Activated CD8-positive, alpha-beta T cell treated with anti-CD3 and anti-CD28 coated beads, Interleukin-2, amount 10 ng/mL, durations not matched to agents 7 days and 5 days (primary cell): ENCODE results near the gene KIDINS220. TPM values are rescaled to one million over a fixed set of nuclear protein-coding genes. Genes with fewer than 3 reads are reported as not detected.

ENCODE experiments used
- ATAC-seq: fragments of 150-1000 bp; cut with Tn5 transposase; one replicate; pipeline ENCODE4 v1.10.0; 2021; ENCODE audit warnings: moderate library complexity
- CTCF ChIA-PET: fragments of 350-600 bp; sonication (Branson Sonifier 250); formaldehyde crosslinking; loops from one replicate; lab custom pipeline; 2021; ENCODE audit warnings: antibody characterized with exemption; lab: Charles Lee
- POLR2A ChIA-PET: fragments of 350-600 bp; sonication (Branson Sonifier 250); formaldehyde crosslinking; loops from one replicate; lab custom pipeline; 2021; ENCODE audit warnings: antibody characterized with exemption; lab: Charles Lee
- DNase-seq: peaks from one replicate; pipeline ENCODE4 v3.0.0-alpha.2; 2020
- H3K27ac Mint-ChIP-seq: one replicate; pipeline ENCODE4 v1.8.0; 2021; ENCODE audit warnings: mild to moderate bottlenecking, mixed read lengths
- H3K27me3 Mint-ChIP-seq: one replicate; pipeline ENCODE4 v1.8.0; 2021; ENCODE audit warnings: low read depth, mixed read lengths
- H3K36me3 Mint-ChIP-seq: one replicate; pipeline ENCODE4 v1.8.0; 2021; ENCODE audit warnings: low read depth, mixed read lengths
- H3K4me1 Mint-ChIP-seq: one replicate; pipeline ENCODE4 v1.8.0; 2021; ENCODE audit warnings: low read depth, mixed read lengths
- H3K4me3 Mint-ChIP-seq: one replicate; pipeline ENCODE4 v1.8.0; 2021; ENCODE audit warnings: mild to moderate bottlenecking, mixed read lengths
- H3K9me3 Mint-ChIP-seq: one replicate; pipeline ENCODE4 v1.8.0; 2022; ENCODE audit warnings: mixed read lengths; ENCODE audit not compliant: insufficient read depth
- total RNA-seq, 2 experiments: library from RNA; stranded (reverse); gene quantifications; one replicate each; pipeline ENCODE4 v1.2.3, GENCODE V29; 2021

The KIDINS220 gene
- 10 to 100 TPM; 27.2 to 30.0 TPM for total RNA-seq

- DNase-seq = peak; percentile 87
- CTCF ChIA-PET = no interaction called here
- Mint-ChIP-seq H3K27ac (peak within 1 kb of the TSS; percentile 99), H3K9me3 (no peaks in the 10 kb centered on the region), H3K36me3 (no peaks in the 10 kb centered on the region), H3K4me3 (peak within 1 kb of the TSS; percentile 99), H3K4me1 (peaks cover 21% of the 10 kb centered on the region), H3K27me3 (peaks cover 4% of the 10 kb centered on the region)
- peak; percentile 93 for ATAC-seq
- POLR2A ChIA-PET = interaction anchor here (0.6 to 1.7 kb wide), 2 partner anchors 10 to 33 kb away, joined by 3 to 8 read pairs; no protein-coding TSS in a partner anchor
These were observed at the start of gene KIDINS220 for GRCh38 chr2:8836971-8837794. KIDINS220 (minus strand) TSS chr2:8837613; CDS start chr2:8827093, 10,520 bp downstream.

GRCh38 chr2:8886876-8887275 lies 49.5 kb upstream of the KIDINS220 start:
- DNase-seq (no peak), ATAC-seq (no peak)
- ChIA-PET CTCF (interaction anchor here (0.6 kb wide), 1 partner anchor 994 kb away, joined by 3 read pairs; no protein-coding TSS in a partner anchor), POLR2A (no interaction called here)
- Mint-ChIP-seq H3K9me3 (no peaks in the 10 kb centered on the region), H3K27ac (no peak overlapping the region), H3K27me3 (peaks cover 2% of the 10 kb centered on the region), H3K36me3 (no peaks in the 10 kb centered on the region), H3K4me3 (no peak overlapping the region), H3K4me1 (peaks cover 4% of the 10 kb centered on the region)

GRCh38 chr2:8886202-8886518 lies 48.7 kb upstream of the KIDINS220 start:
- ChIA-PET POLR2A (no interaction called here), CTCF (interaction anchor here (0.6 kb wide), 1 partner anchor 993 kb away, joined by 3 read pairs; no protein-coding TSS in a partner anchor)
- Mint-ChIP-seq H3K9me3 (no peaks in the 10 kb centered on the region), H3K36me3 (no peaks in the 10 kb centered on the region), H3K27ac (no peak overlapping the region), H3K4me3 (no peak overlapping the region), H3K27me3 (peaks cover 2% of the 10 kb centered on the region), H3K4me1 (peaks cover 4% of the 10 kb centered on the region)
- ATAC-seq (no peak), DNase-seq (no peak)

GRCh38 chr2:8885449-8886201 lies 48.2 kb upstream of the KIDINS220 start:
- H3K27me3 Mint-ChIP-seq = peaks cover 2% of the 10 kb centered on the region
- CTCF ChIA-PET = no interaction called here
- no peaks in the 10 kb centered on the region for H3K36me3 Mint-ChIP-seq
- H3K27ac Mint-ChIP-seq = no peak overlapping the region
- peaks cover 4% of the 10 kb centered on the region for H3K4me1 Mint-ChIP-seq
- no peak for ATAC-seq
- DNase-seq = no peak
- POLR2A ChIA-PET = no interaction called here
- no peak overlapping the region for H3K4me3 Mint-ChIP-seq
- no peaks in the 10 kb centered on the region for H3K9me3 Mint-ChIP-seq

- Mint-ChIP-seq H3K27ac (no peak overlapping the region), H3K27me3 (peaks cover 2% of the 10 kb centered on the region), H3K9me3 (no peaks in the 10 kb centered on the region), H3K4me3 (no peak overlapping the region), H3K36me3 (no peaks in the 10 kb centered on the region), H3K4me1 (peaks cover 4% of the 10 kb centered on the region)
- no peak for ATAC-seq
- ChIA-PET POLR2A (interaction anchor here (0.6 kb wide), 1 partner anchor 305 kb away, joined by 3 read pairs; no protein-coding TSS in a partner anchor), CTCF (no interaction called here)
- no peak for DNase-seq
These were observed 47.4 kb upstream of the KIDINS220 start for GRCh38 chr2:8884812-8885211.

- DNase-seq (no peak), ATAC-seq (no peak)
- no peaks in the 10 kb centered on the region for H3K9me3 Mint-ChIP-seq
- H3K36me3 Mint-ChIP-seq = no peaks in the 10 kb centered on the region
- H3K27ac Mint-ChIP-seq = no peak overlapping the region
- ChIA-PET POLR2A (no interaction called here), CTCF (interaction anchor here (0.6 to 1.1 kb wide), 2 partner anchors 9 to 231 kb away, joined by 3 to 5 read pairs; no protein-coding TSS in a partner anchor)
- H3K4me1 Mint-ChIP-seq = peaks cover 4% of the 10 kb centered on the region
- no peaks in the 10 kb centered on the region for H3K27me3 Mint-ChIP-seq
- no peak overlapping the region for H3K4me3 Mint-ChIP-seq
These were observed 44.7 kb upstream of the KIDINS220 start for GRCh38 chr2:8882094-8882493.

GRCh38 chr2:8877894-8878293 lies 40.5 kb upstream of the KIDINS220 start:
- Mint-ChIP-seq H3K4me3 (no peak overlapping the region), H3K4me1 (no peaks in the 10 kb centered on the region), H3K27ac (no peak overlapping the region), H3K27me3 (peaks cover 4% of the 10 kb centered on the region), H3K36me3 (no peaks in the 10 kb centered on the region), H3K9me3 (no peaks in the 10 kb centered on the region)
- POLR2A ChIA-PET = no interaction called here
- CTCF ChIA-PET = no interaction called here
- ATAC-seq = no peak
- DNase-seq = no peak

- H3K27me3 Mint-ChIP-seq = peaks cover 4% of the 10 kb centered on the region
- no peak overlapping the region for H3K4me3 Mint-ChIP-seq
- no peaks in the 10 kb centered on the region for H3K4me1 Mint-ChIP-seq
- no peaks in the 10 kb centered on the region for H3K36me3 Mint-ChIP-seq
- no peaks in the 10 kb centered on the region for H3K9me3 Mint-ChIP-seq
- ChIA-PET CTCF (no interaction called here), POLR2A (no interaction called here)
- no peak overlapping the region for H3K27ac Mint-ChIP-seq
- DNase-seq = no peak
- ATAC-seq = no peak
These were observed 39.9 kb upstream of the KIDINS220 start for GRCh38 chr2:8877332-8877731.

GRCh38 chr2:8876628-8877027 lies 39.2 kb upstream of the KIDINS220 start:
- no peak for DNase-seq
- CTCF ChIA-PET = no interaction called here

GRCh38 chr2:8872821-8873432 lies 35.5 kb upstream of the KIDINS220 start:
- POLR2A ChIA-PET = no interaction called here
- ATAC-seq = no peak
- H3K9me3 Mint-ChIP-seq = no peaks in the 10 kb centered on the region
- CTCF ChIA-PET = interaction anchor here (0.7 to 1.9 kb wide), 5 partner anchors 9 to 269 kb away, joined by 3 to 5 read pairs (median 4); no protein-coding TSS in a partner anchor
- no peak overlapping the region for H3K4me3 Mint-ChIP-seq
- peaks cover 4% of the 10 kb centered on the region for H3K27me3 Mint-ChIP-seq
- H3K27ac Mint-ChIP-seq = no peak overlapping the region
- no peak for DNase-seq
- H3K36me3 Mint-ChIP-seq = no peaks in the 10 kb centered on the region
- H3K4me1 Mint-ChIP-seq = no peaks in the 10 kb centered on the region

More at GRCh38 chr2:8876628-8877027, 39.2 kb upstream of the KIDINS220 start:
- H3K4me1 Mint-ChIP-seq = no peaks in the 10 kb centered on the region
- ATAC-seq = no peak
- H3K27ac Mint-ChIP-seq = no peak overlapping the region
- H3K27me3 Mint-ChIP-seq = peaks cover 4% of the 10 kb centered on the region
- no peaks in the 10 kb centered on the region for H3K36me3 Mint-ChIP-seq
- POLR2A ChIA-PET = no interaction called here
- no peak overlapping the region for H3K4me3 Mint-ChIP-seq
- no peaks in the 10 kb centered on the region for H3K9me3 Mint-ChIP-seq

- CTCF ChIA-PET = no interaction called here
- ATAC-seq (no peak), DNase-seq (no peak)
- no peak overlapping the region for H3K27ac Mint-ChIP-seq
- H3K36me3 Mint-ChIP-seq = no peaks in the 10 kb centered on the region
- peaks cover 4% of the 10 kb centered on the region for H3K27me3 Mint-ChIP-seq
- no peaks in the 10 kb centered on the region for H3K4me1 Mint-ChIP-seq
- POLR2A ChIA-PET = no interaction called here
- no peaks in the 10 kb centered on the region for H3K9me3 Mint-ChIP-seq
- H3K4me3 Mint-ChIP-seq = no peak overlapping the region
These were observed 33.0 kb upstream of the KIDINS220 start for GRCh38 chr2:8870441-8870840.
